ENCODE measurements around the gene SLC29A1. TPM values are rescaled to one million over a fixed set of nuclear protein-coding genes. Genes with fewer than 3 reads are reported as not detected.

The SLC29A1 gene
- total RNA-seq, 1 experiment from 2014 or later: 92.8 TPM

GRCh38 chr6:44257025-44257752 lies 33.8 kb downstream of the SLC29A1 start, which contains the start of gene SLC35B2:
SLC35B2 (minus strand) TSS chr6:44257528; CDS start chr6:44257410, 118 bp downstream.
- DNase-seq: peak; percentile 91
- TF ChIP-seq CTCF (IDR thresholded peaks at IDR 0.05; ENCODE audit: unreplicated experiment): peak; percentile 94
- Mint-ChIP-seq H3K4me3 (ENCODE audit: low read depth, unreplicated experiment) (peak within 1 kb of the TSS; percentile 86), H3K9me3 (ENCODE audit: low read depth, unreplicated experiment) (no peaks in the 10 kb centered on the region), H3K27me3 (ENCODE audit: unreplicated experiment) (no peaks in the 10 kb centered on the region), H3K27ac (ENCODE audit: unreplicated experiment) (peak within 1 kb of the TSS; percentile 89), H3K4me1 (ENCODE audit: low read depth, unreplicated experiment) (peaks cover 74% of the 10 kb centered on the region), H3K36me3 (ENCODE audit: insufficient read depth, unreplicated experiment) (peaks cover 74% of the 10 kb centered on the region)
- CTCF ChIA-PET: interaction anchor here (0.6 to 1.8 kb wide), 10 partner anchors 10 to 835 kb away, joined by 3 to 14 read pairs (median 4); partner anchors contain the start of gene HSP90AB1
- no TSS peak for BruUV-seq (replicated peaks)
- intact Hi-C loops (cut with micrococcal nuclease; ENCODE audit: unreplicated experiment): no loop called here

GRCh38 chr6:44257753-44258324 lies 34.4 kb downstream of the SLC29A1 start:
- peaks cover 74% of the 10 kb centered on the region for H3K36me3 Mint-ChIP-seq (ENCODE audit: insufficient read depth, unreplicated experiment)
- peaks cover 76% of the 10 kb centered on the region for H3K4me1 Mint-ChIP-seq (ENCODE audit: low read depth, unreplicated experiment)
- DNase-seq: no peak
- H3K4me3 Mint-ChIP-seq (ENCODE audit: low read depth, unreplicated experiment): peak overlapping the region; percentile 86
- intact Hi-C loops (cut with micrococcal nuclease; ENCODE audit: unreplicated experiment): no loop called here
- no TSS peak for BruUV-seq (replicated peaks)
- CTCF ChIA-PET: interaction anchor here (1.8 kb wide), 1 partner anchor 11 kb away, joined by 14 read pairs; the partner anchor contains the start of gene HSP90AB1
- no peak for TF ChIP-seq CTCF (IDR thresholded peaks at IDR 0.05; ENCODE audit: unreplicated experiment)
- H3K9me3 Mint-ChIP-seq (ENCODE audit: low read depth, unreplicated experiment): no peaks in the 10 kb centered on the region
- H3K27ac Mint-ChIP-seq (ENCODE audit: unreplicated experiment): peak overlapping the region; percentile 89
- no peaks in the 10 kb centered on the region for H3K27me3 Mint-ChIP-seq (ENCODE audit: unreplicated experiment)

- no peaks in the 10 kb centered on the region for H3K27me3 Mint-ChIP-seq (ENCODE audit: unreplicated experiment)
- TF ChIP-seq CTCF (IDR thresholded peaks at IDR 0.05; ENCODE audit: unreplicated experiment): no peak
- intact Hi-C loops (cut with micrococcal nuclease; ENCODE audit: unreplicated experiment): no loop called here
- H3K9me3 Mint-ChIP-seq (ENCODE audit: low read depth, unreplicated experiment): no peaks in the 10 kb centered on the region
- peaks cover 74% of the 10 kb centered on the region for H3K36me3 Mint-ChIP-seq (ENCODE audit: insufficient read depth, unreplicated experiment)
- CTCF ChIA-PET: no interaction called here
- BruUV-seq (replicated peaks): no TSS peak
- H3K4me1 Mint-ChIP-seq (ENCODE audit: low read depth, unreplicated experiment): peaks cover 76% of the 10 kb centered on the region
- peak overlapping the region; percentile 89 for H3K27ac Mint-ChIP-seq (ENCODE audit: unreplicated experiment)
- DNase-seq: no peak
- peak overlapping the region; percentile 86 for H3K4me3 Mint-ChIP-seq (ENCODE audit: low read depth, unreplicated experiment)
Measured at GRCh38 chr6:44258325-44258863, 35.0 kb downstream of the SLC29A1 start.

GRCh38 chr6:44258921-44259320 lies 35.5 kb downstream of the SLC29A1 start:
- Mint-ChIP-seq H3K9me3 (ENCODE audit: low read depth, unreplicated experiment) (no peaks in the 10 kb centered on the region), H3K36me3 (ENCODE audit: insufficient read depth, unreplicated experiment) (peaks cover 74% of the 10 kb centered on the region), H3K27ac (ENCODE audit: unreplicated experiment) (peak overlapping the region; percentile 89), H3K4me1 (ENCODE audit: low read depth, unreplicated experiment) (peaks cover 78% of the 10 kb centered on the region), H3K27me3 (ENCODE audit: unreplicated experiment) (no peaks in the 10 kb centered on the region), H3K4me3 (ENCODE audit: low read depth, unreplicated experiment) (peak overlapping the region; percentile 86)
- no peak for TF ChIP-seq CTCF (IDR thresholded peaks at IDR 0.05; ENCODE audit: unreplicated experiment)
- no peak for DNase-seq
- CTCF ChIA-PET: no interaction called here
- intact Hi-C loops (cut with micrococcal nuclease; ENCODE audit: unreplicated experiment): no loop called here
- BruUV-seq (replicated peaks): no TSS peak
